ENCODE measurements around the gene EFCAB6.

Gene EFCAB6

DNA sequence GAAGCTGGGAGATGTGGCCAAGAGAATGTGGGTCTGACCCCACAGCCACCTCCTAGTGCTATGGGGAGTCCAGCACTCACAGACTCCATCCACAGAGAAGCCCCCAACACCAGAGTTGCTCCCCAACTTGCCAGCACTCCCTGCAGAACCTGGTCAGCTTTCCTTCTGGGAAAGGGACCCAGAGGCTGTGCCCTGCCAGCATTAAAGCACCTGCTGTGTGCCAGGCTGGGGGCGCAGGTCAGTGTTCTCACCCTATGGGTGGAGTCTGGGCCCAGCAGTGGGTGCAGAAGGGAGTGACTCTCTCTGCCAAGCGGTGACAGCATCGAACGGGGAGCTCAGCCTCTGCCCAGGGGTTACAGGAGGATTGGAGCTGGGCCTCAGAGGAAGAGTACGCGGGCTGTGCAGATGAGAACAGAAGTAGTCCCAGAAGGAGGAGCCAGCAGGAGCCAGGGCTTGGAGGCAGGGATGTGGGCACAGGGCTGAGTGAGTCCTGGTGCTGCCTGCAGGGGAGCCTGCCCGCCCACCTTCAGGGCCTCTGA, 285.9 kb downstream of the EFCAB6 start:
- H3K4me1 ChIP-seq (ENCODE audit: control insufficient read depth in 1 of 2, insufficient read depth in 2 of 2, low read length in 2 of 2) = no peaks in the 10 kb centered on the region
- no peak overlapping the region for H3K9ac ChIP-seq (ENCODE audit: low read length)
- no peak overlapping the region for H3K23ac ChIP-seq (ENCODE audit: low read length)
- H3K79me2 ChIP-seq (ENCODE audit: control insufficient read depth, insufficient read depth, low read length, poor library complexity) = no peaks in the 10 kb centered on the region
- no peak overlapping the region for H4K12ac ChIP-seq (ENCODE audit: low read depth, low read length)
- H3K27me3 ChIP-seq (ENCODE audit: insufficient read depth, low read length) = no peaks in the 10 kb centered on the region
- no peak overlapping the region for H2BK5ac ChIP-seq (ENCODE audit: low read depth, low read length, poor library complexity)
- H3K36me3 ChIP-seq (ENCODE audit: control insufficient read depth in 1 of 2, insufficient read depth in 2 of 2, low read length in 2 of 2) = no peaks in the 10 kb centered on the region
- no peak overlapping the region for H3K4me3 ChIP-seq (ENCODE audit: low read depth, low read length)
- no peaks in the 10 kb centered on the region for H3K79me1 ChIP-seq (ENCODE audit: low read length)
- no peak overlapping the region for H4K91ac ChIP-seq (ENCODE audit: low read depth, low read length)
- no peak overlapping the region for H2BK12ac ChIP-seq (ENCODE audit: low read length)
- no peak overlapping the region for H3K14ac ChIP-seq (ENCODE audit: low read length)
- WGBS (ENCODE audit: extremely low coverage, insufficient coverage, insufficient read length) = no CpG with 5 or more reads among the region's 7 CpGs
- peaks cover 2% of the 10 kb centered on the region for H3K9me3 ChIP-seq (ENCODE audit: insufficient read depth, low read depth, low read length)
- no peak overlapping the region for H3K27ac ChIP-seq (ENCODE audit: low read depth, low read length)
- no peak overlapping the region for H3K18ac ChIP-seq (ENCODE audit: low read length)
- DNase-seq = no peak
- H2BK120ac ChIP-seq (ENCODE audit: insufficient read depth, low read length, poor library complexity) = no peak overlapping the region
- H3K4me2 ChIP-seq (ENCODE audit: low read length) = no peak overlapping the region
- no peak overlapping the region for H3K4ac ChIP-seq (ENCODE audit: low read depth, low read length)
- H2AFZ ChIP-seq (ENCODE audit: insufficient read depth, low read length, poor library complexity) = no peak overlapping the region
- no peak overlapping the region for H4K8ac ChIP-seq (ENCODE audit: low read depth, low read length)
- H2AK5ac ChIP-seq (ENCODE audit: low read length) = no peak overlapping the region

DNA sequence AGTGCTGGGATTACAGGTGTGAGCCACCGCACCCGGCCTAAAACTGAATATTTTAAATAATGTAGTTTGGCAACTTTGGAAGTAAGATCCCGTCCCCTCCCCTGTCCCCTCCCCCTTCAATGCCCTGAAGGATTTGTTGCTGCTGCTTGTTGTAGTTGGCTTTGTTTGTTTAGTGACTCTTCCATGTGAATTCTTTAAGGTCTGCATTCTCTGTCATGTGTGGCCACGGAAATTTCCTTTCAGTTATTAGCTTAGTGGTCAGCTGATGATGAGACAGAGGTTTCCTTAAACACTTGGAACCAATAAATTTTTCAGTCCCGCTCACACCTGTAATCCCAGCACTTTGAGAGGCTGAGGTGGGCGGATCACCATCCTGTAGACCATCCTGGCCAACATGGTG, 290.4 kb downstream of the EFCAB6 start:
- no CpG with 5 or more reads among the region's 6 CpGs for WGBS (ENCODE audit: extremely low coverage, insufficient coverage, insufficient read length)
- no peaks in the 10 kb centered on the region for H3K79me1 ChIP-seq (ENCODE audit: low read length)

DNA sequence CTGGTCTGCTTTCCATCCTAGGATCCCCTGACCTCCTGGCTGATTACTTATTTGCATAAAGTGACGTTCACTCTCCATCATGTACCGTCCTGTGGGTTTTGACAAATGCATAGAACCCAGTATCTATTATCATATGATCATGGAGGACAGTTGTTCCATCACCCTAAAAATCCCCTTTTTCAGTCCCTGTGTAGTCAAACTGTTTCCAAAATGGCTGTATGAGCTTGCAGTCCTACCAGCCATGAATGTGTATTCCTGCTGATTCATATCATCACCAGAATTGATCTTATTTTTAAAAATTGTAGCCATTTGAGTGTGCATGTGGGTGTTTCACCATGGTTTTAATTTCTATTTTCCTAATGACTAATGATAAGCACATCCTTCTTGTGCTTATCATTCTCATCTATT, 291.5 kb downstream of the EFCAB6 start:
- H2BK120ac ChIP-seq (ENCODE audit: insufficient read depth, low read length, poor library complexity) = no peak overlapping the region
- no peak overlapping the region for H3K9ac ChIP-seq (ENCODE audit: low read length)
- H3K79me1 ChIP-seq (ENCODE audit: low read length) = no peaks in the 10 kb centered on the region
- H3K27me3 ChIP-seq (ENCODE audit: insufficient read depth, low read length) = no peaks in the 10 kb centered on the region
- no peak overlapping the region for H3K4me2 ChIP-seq (ENCODE audit: low read length)
- H2AFZ ChIP-seq (ENCODE audit: insufficient read depth, low read length, poor library complexity) = no peak overlapping the region
- H3K18ac ChIP-seq (ENCODE audit: low read length) = no peak overlapping the region
- H3K14ac ChIP-seq (ENCODE audit: low read length) = no peak overlapping the region
- DNase-seq = no peak
- no peaks in the 10 kb centered on the region for H3K79me2 ChIP-seq (ENCODE audit: control insufficient read depth, insufficient read depth, low read length, poor library complexity)
- H3K4me1 ChIP-seq (ENCODE audit: control insufficient read depth in 1 of 2, insufficient read depth in 2 of 2, low read length in 2 of 2) = no peaks in the 10 kb centered on the region
- H4K12ac ChIP-seq (ENCODE audit: low read depth, low read length) = no peak overlapping the region
- no peak overlapping the region for H3K4ac ChIP-seq (ENCODE audit: low read depth, low read length)
- WGBS (ENCODE audit: extremely low coverage, insufficient coverage, insufficient read length) = no CpG with 5 or more reads among the region's 2 CpGs
- H3K9me3 ChIP-seq (ENCODE audit: insufficient read depth, low read depth, low read length) = no peaks in the 10 kb centered on the region
- no peaks in the 10 kb centered on the region for H3K36me3 ChIP-seq (ENCODE audit: control insufficient read depth in 1 of 2, insufficient read depth in 2 of 2, low read length in 2 of 2)
- no peak overlapping the region for H2BK12ac ChIP-seq (ENCODE audit: low read length)
- H2AK5ac ChIP-seq (ENCODE audit: low read length) = no peak overlapping the region
- H4K8ac ChIP-seq (ENCODE audit: low read depth, low read length) = no peak overlapping the region
- no peak overlapping the region for H3K4me3 ChIP-seq (ENCODE audit: low read depth, low read length)
- H3K23ac ChIP-seq (ENCODE audit: low read length) = no peak overlapping the region
- no peak overlapping the region for H4K91ac ChIP-seq (ENCODE audit: low read depth, low read length)
- H3K27ac ChIP-seq (ENCODE audit: low read depth, low read length) = no peak overlapping the region
- no peak overlapping the region for H2BK5ac ChIP-seq (ENCODE audit: low read depth, low read length, poor library complexity)

More for the DNA sequence above, 290.4 kb downstream of the EFCAB6 start:
- H3K14ac ChIP-seq (ENCODE audit: low read length) = no peak overlapping the region
- H3K4ac ChIP-seq (ENCODE audit: low read depth, low read length) = no peak overlapping the region
- H4K91ac ChIP-seq (ENCODE audit: low read depth, low read length) = no peak overlapping the region
- no peaks in the 10 kb centered on the region for H3K36me3 ChIP-seq (ENCODE audit: control insufficient read depth in 1 of 2, insufficient read depth in 2 of 2, low read length in 2 of 2)
- no peak overlapping the region for H2AFZ ChIP-seq (ENCODE audit: insufficient read depth, low read length, poor library complexity)
- no peak for DNase-seq
- no peak overlapping the region for H3K4me3 ChIP-seq (ENCODE audit: low read depth, low read length)
- no peak overlapping the region for H3K27ac ChIP-seq (ENCODE audit: low read depth, low read length)
- H3K4me1 ChIP-seq (ENCODE audit: control insufficient read depth in 1 of 2, insufficient read depth in 2 of 2, low read length in 2 of 2) = no peaks in the 10 kb centered on the region
- no peak overlapping the region for H4K8ac ChIP-seq (ENCODE audit: low read depth, low read length)
- H3K23ac ChIP-seq (ENCODE audit: low read length) = no peak overlapping the region
- no peak overlapping the region for H2BK120ac ChIP-seq (ENCODE audit: insufficient read depth, low read length, poor library complexity)
- H2AK5ac ChIP-seq (ENCODE audit: low read length) = no peak overlapping the region
- H3K9ac ChIP-seq (ENCODE audit: low read length) = no peak overlapping the region
- no peaks in the 10 kb centered on the region for H3K9me3 ChIP-seq (ENCODE audit: insufficient read depth, low read depth, low read length)
- H3K79me2 ChIP-seq (ENCODE audit: control insufficient read depth, insufficient read depth, low read length, poor library complexity) = no peaks in the 10 kb centered on the region
- no peak overlapping the region for H3K18ac ChIP-seq (ENCODE audit: low read length)
- H2BK12ac ChIP-seq (ENCODE audit: low read length) = no peak overlapping the region
- no peak overlapping the region for H2BK5ac ChIP-seq (ENCODE audit: low read depth, low read length, poor library complexity)
- no peaks in the 10 kb centered on the region for H3K27me3 ChIP-seq (ENCODE audit: insufficient read depth, low read length)
- no peak overlapping the region for H4K12ac ChIP-seq (ENCODE audit: low read depth, low read length)
- no peak overlapping the region for H3K4me2 ChIP-seq (ENCODE audit: low read length)

DNA sequence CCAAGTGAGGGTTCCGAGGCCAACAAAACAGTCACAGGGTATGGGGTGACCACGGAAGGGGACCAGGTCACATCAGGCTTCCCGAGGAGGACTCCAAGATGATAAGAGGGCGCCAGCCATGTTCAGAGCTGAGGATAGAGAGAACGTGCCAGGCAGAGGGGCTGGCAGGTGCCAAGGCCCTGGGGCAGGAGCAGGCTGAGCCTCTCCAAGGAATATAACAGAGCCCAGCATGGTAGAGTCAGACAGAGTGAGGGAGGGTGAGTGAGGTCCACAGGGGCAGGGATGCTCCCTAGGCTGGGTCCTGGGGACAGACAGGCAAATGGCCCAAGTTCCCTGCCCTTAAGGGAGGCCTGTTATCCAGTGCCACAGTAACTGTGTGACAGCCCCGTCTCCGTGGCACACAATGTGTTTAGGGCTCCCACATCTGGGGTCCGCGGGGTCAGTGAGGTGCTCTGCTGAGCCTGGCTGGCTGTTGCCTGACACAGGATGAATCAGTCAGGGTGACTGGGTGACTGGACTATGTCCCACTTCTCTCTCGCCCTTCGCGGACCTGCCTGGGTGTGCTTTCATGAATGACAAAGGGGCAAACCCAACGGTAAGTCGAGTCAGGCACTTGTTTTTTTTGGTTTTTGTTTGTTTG, 295.0 kb downstream of the EFCAB6 start:
- Histone ChIP-seq H2AFZ (ENCODE audit: insufficient read depth, low read length, poor library complexity) (no peak overlapping the region), H4K8ac (ENCODE audit: low read depth, low read length) (no peak overlapping the region), H2BK12ac (ENCODE audit: low read length) (no peak overlapping the region), H3K4me2 (ENCODE audit: low read length) (no peak overlapping the region), H3K79me1 (ENCODE audit: low read length) (no peaks in the 10 kb centered on the region), H3K4me1 (ENCODE audit: control insufficient read depth in 1 of 2, insufficient read depth in 2 of 2, low read length in 2 of 2) (no peaks in the 10 kb centered on the region), H3K4me3 (ENCODE audit: low read depth, low read length) (no peak overlapping the region), H3K18ac (ENCODE audit: low read length) (no peak overlapping the region), H3K79me2 (ENCODE audit: control insufficient read depth, insufficient read depth, low read length, poor library complexity) (no peaks in the 10 kb centered on the region), H4K91ac (ENCODE audit: low read depth, low read length) (no peak overlapping the region), H4K12ac (ENCODE audit: low read depth, low read length) (no peak overlapping the region), H3K36me3 (ENCODE audit: control insufficient read depth in 1 of 2, insufficient read depth in 2 of 2, low read length in 2 of 2) (no peaks in the 10 kb centered on the region), H2BK120ac (ENCODE audit: insufficient read depth, low read length, poor library complexity) (no peak overlapping the region), H3K9ac (ENCODE audit: low read length) (no peak overlapping the region), H3K14ac (ENCODE audit: low read length) (no peak overlapping the region), H2AK5ac (ENCODE audit: low read length) (no peak overlapping the region), H3K4ac (ENCODE audit: low read depth, low read length) (no peak overlapping the region), H3K23ac (ENCODE audit: low read length) (no peak overlapping the region), H2BK5ac (ENCODE audit: low read depth, low read length, poor library complexity) (no peak overlapping the region), H3K9me3 (ENCODE audit: insufficient read depth, low read depth, low read length) (peaks cover under 1% of the 10 kb centered on the region), H3K27ac (ENCODE audit: low read depth, low read length) (no peak overlapping the region), H3K27me3 (ENCODE audit: insufficient read depth, low read length) (no peaks in the 10 kb centered on the region)
- DNase-seq = no peak
- no CpG with 5 or more reads among the region's 14 CpGs for WGBS (ENCODE audit: extremely low coverage, insufficient coverage, insufficient read length)
